Measurements from ENCODE around the gene ABHD17A.

DNA sequence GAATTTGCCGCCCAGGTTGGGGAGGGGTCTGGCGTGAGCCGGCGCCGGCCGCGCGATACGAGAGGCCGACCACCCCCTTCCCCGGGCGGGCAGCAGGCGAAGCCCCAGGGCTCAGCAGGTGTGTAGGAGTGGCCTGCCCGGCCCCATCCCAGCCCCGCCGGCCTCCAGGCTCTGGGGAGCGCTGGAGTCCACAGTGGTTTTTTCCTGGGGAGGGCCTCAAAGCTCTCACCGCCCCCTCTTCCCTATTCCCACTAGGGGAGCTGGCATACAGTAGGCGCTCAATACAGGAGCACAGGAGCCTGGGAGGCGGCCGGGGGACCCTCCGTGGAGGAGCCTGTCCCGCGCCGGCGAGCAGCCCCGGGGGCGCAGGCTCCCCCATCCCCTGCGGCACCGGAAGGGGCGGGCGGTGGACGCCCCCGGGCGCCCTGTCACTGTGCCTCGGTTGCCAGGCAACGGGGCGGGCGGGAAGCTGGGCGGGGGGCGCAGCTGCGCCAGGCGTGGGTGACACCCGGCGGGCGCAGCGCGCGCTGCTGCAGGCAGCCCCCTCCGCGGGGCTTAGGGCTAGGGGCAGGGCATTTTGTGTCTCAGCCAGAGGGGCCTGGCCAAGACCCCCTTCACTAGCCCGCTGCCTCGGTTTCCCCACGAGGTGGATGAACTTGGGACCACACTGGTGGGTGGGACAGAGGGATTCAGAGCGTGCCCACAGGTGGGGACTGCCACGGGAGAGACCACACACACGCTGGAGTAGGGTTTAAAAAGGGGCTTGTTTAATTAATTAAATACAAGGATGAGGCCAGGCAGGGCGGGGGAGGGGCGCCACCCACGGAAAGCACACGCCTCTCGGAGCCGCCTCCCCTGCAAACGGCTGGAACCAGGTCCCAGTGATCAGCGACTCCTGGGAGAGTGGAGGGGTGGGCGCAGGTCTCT, 33.4 kb downstream of the ABHD17A start:
- no peak for TF ChIP-seq CTCF (conservative IDR thresholded peaks at IDR 0.05; ENCODE audit: low read depth, low read length)
- no peak for TF ChIP-seq EZH2phosphoT487 (IDR thresholded peaks at IDR 0.05; ENCODE audit: borderline replicate concordance, low read length)

All from PC-3 (cell line).